GM12874 (cell line): ENCODE data around the gene SART1.

Experiments used
- TF ChIP-seq, protein P1 (sequence below): IDR thresholded peaks from 2 replicates; pipeline ENCODE4 v1.5.1; 2011; ENCODE audit warnings: low read depth, mild to moderate bottlenecking, control low read depth, low read length, moderate library complexity; ENCODE audit not compliant: insufficient read depth

The SART1 gene

DNA sequence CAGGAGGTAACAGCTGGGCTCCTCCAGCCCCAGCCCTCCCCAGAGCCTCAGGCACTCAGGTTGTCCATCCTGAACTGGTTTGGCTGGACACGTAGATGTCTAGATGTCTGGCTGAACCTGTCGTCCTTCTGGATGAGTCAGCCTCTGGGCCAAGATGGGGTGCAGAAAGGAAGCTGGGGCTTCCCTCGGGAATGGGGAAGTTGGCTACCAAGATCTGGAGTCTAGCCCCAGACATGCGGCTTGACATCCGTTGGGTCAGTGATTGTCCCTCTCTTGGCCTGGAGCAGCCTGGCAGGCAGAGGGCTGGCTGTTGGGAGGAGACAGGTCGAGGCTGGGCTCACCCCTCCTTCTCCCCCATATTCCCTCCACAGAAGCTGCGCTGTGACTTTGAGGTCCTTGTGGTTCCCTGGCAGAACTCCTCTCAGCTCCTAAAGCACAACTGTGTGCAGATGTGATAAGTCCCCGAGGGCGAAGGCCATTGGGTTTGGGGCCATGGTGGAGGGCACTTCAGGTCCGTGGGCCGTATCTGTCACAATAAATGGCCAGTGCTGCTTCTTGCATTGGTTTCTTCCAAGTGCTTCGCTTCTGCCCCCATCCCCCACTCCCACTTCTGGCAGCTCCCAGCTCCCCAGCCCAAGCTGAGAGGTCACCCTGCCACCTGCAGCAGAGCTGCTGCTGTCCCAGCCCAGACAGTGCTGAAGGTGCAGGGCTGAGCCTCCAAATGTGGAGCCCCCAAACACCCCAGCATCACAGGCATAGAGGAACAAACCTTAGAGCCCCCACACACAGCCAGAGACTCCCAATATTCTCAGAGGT lies 51.6 kb downstream of the SART1 start:
- TF ChIP-seq, protein P1, sequence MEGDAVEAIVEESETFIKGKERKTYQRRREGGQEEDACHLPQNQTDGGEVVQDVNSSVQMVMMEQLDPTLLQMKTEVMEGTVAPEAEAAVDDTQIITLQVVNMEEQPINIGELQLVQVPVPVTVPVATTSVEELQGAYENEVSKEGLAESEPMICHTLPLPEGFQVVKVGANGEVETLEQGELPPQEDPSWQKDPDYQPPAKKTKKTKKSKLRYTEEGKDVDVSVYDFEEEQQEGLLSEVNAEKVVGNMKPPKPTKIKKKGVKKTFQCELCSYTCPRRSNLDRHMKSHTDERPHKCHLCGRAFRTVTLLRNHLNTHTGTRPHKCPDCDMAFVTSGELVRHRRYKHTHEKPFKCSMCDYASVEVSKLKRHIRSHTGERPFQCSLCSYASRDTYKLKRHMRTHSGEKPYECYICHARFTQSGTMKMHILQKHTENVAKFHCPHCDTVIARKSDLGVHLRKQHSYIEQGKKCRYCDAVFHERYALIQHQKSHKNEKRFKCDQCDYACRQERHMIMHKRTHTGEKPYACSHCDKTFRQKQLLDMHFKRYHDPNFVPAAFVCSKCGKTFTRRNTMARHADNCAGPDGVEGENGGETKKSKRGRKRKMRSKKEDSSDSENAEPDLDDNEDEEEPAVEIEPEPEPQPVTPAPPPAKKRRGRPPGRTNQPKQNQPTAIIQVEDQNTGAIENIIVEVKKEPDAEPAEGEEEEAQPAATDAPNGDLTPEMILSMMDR = no peak

DNA sequence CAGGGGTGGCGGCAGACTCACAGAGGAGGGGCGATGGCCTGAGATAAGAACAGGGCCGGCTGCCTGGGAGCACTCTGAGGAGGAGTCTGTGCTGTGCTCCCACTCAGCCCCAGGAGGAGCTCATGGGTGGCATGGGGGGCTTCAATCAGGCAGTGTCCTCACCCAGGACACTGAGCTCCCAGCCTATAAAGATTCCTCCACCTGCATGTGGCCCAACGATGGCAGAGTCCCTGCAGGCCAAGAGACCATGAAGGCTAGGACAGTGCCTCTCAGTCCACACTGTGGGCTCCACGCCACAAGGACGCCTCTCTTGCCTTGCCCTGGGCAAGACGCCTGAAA lies 52.2 kb downstream of the SART1 start:
- TF ChIP-seq, protein P1 = no peak

DNA sequence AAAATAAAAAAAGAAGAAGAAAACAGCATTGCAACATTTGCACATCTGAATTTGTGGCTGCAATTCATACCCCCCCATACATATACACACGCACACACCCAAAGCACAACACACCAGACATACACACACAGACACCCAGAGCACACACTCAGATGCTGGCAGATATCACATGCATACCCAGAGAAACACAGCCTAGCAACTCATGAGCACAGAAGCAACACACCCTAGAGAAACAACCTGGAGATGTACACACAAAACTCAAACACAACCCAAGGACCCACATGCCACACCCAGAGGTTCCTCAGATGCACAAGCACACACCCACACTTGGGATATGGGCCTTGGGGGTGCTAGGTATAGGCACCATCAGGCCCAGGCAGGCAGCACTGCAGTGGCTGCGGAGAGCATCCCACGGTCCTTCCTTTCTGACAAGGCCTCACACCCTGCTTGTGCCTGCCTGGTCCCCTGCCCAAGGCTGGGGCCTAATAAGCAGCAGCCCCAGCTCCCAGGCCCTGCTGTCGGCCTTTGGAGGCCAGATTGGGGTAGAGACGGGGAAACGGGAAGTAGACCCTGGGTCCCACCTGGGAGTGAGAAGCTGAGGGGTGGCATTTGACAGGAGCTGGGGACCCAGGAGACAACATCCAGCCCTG lies 53.4 kb downstream of the SART1 start:
- TF ChIP-seq, protein P1 = no peak

DNA sequence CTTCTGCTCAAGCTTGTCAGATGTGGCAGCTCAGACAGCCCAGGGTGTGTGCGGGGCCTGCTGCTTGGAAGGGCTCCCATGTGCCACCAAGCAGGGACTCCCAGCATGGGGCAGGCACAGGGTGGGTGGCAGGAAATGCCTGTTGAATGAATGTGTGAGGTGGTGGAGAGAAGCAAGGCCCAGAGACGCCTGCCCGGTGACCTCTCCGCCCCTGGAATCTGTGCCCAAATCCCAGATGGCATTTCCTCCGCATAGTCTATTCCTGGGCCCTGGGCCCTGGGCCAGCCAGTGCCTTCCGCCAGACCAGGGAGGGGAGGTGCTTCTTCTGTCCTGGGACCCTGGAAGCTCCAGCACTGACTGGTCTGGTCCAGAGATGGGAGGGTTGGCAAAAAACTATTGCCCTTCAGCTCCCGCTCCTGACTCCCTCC lies 53.9 kb downstream of the SART1 start:
- TF ChIP-seq, protein P1 = no peak

DNA sequence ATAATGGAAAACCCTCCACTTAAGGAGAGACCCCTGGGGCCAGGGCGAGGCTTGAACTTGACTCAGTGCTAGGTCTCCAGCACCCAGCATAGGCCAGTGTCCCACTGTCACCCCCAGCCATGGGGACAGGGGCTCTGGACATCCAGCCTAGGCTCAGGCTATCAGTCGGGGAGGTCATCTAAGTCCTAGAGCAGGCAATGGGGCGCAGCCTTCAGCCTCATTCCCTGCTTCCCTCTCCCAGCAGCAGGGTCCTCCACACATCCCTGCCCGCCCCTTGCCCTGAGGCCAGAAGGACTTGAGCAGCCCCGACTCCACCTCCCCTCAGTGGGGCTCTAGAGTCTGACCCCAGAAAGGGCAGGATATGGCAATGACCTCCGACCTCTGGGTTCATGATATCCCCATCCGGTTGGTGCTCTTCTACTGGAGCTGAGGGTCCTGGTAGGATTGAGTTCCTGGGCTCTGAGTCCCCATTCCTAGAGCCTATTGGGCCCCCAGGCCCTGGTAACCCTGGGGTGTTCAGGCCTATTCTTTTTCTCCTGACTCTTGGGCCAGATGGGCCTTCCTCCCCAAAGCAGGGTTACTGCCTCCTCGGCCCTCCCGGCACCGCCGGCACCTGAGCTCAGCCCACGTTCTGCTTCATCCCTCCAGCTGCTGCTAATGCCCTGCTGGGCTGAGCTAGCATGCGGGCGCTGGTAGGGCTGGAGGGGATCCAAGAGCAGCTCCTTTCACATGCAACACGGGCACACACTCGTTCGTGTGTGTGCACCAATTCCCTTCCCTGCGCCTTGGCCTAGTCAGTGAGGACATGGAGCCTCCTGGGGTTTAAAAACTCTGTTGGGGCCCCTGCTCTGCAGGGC lies 54.6 kb downstream of the SART1 start:
- TF ChIP-seq, protein P1 = no peak

DNA sequence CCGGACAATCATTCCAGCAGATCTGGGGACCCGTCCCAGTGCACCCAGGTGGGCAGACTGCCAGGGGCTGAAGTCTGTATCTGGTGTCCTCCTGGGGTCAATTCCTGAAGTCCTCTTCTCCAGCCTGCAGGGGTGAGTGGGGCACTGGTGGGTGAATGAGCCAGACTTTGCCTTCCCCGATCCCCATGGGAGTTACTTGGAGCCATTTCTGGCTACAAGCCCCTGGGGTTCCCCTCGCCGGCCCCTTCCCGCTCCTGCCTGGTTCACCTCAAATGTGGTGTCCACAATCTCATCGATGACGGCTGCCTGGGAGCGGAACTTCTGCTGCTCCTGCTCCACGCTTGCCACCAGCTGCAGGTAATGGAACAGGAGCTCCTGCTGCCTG lies 55.3 kb downstream of the SART1 start:
- TF ChIP-seq, protein P1 = no peak

DNA sequence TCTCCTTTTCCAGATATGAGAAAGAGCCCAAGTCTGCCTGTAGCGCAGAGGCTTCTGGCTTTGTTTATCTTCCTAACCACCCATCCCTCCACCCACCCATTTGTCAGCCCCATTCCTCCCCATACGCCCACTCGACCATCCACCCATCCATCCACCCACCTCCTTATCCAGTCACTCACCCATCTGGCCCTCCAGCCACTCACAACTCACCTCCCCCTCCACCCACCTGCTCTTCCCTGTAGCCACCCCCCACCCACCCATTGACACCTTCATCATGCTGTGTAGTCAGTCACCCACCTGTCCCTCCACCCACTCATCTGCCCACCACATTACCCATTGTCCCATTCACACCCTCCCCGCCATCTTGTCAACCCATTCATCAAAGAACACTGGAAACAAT lies 55.8 kb downstream of the SART1 start:
- TF ChIP-seq, protein P1 = no peak
